GM13977 (cell line): ENCODE results near the gene TLK2.

ENCODE experiments used
- DNase-seq: peaks from one replicate; pipeline ENCODE4 v3.0.0; 2012; ENCODE audit warnings: low spot score
- CTCF ChIP-seq: IDR thresholded peaks from 2 replicates; pipeline ENCODE4 v1.5.1; 2012; ENCODE audit warnings: mild to moderate bottlenecking, control low read depth; ENCODE audit not compliant: insufficient read depth; ENCODE audit errors: extremely low read depth, missing control alignments
- in situ Hi-C: fragments of 300-500 bp; cut with MboI; formaldehyde crosslinking; loops from one replicate; pipeline ENCODE4 v1.12.0; 2022; ENCODE audit warnings: low sequenced_read_pairs, low pct_unique_long_range_greater_than_20kb, mixed read lengths, inconsistent platforms; ENCODE audit not compliant: unreplicated experiment

The TLK2 gene

GRCh38 chr17:62621223-62621622 is 142.6 kb downstream of the TLK2 start:
- no peak for DNase-seq
- in situ Hi-C loops = no loop called here
- TF ChIP-seq CTCF = no peak

- no peak for DNase-seq
- in situ Hi-C loops = no loop called here
- TF ChIP-seq CTCF = no peak
These were observed 146.7 kb downstream of the TLK2 start for GRCh38 chr17:62625184-62625869.

- no peak for TF ChIP-seq CTCF
- in situ Hi-C loops = no loop called here
- DNase-seq = no peak
These were observed 147.2 kb downstream of the TLK2 start for GRCh38 chr17:62625870-62626200.

GRCh38 chr17:62626719-62627218 is 148.1 kb downstream of the TLK2 start:
- in situ Hi-C loops = no loop called here
- no peak for DNase-seq

GRCh38 chr17:62627219-62627903 is 148.7 kb downstream of the TLK2 start, which contains the start of gene MRC2:
MRC2 (plus strand) TSS chr17:62627670; CDS start chr17:62627803, 133 bp downstream.
- peak; percentile 77 for DNase-seq
- in situ Hi-C loops = no loop called here
- no peak for TF ChIP-seq CTCF

More at GRCh38 chr17:62626719-62627218, 148.1 kb downstream of the TLK2 start:
- no peak for TF ChIP-seq CTCF

GRCh38 chr17:62627904-62628633 is 149.4 kb downstream of the TLK2 start:
- in situ Hi-C loops = no loop called here
- peak; percentile 53 for DNase-seq
- TF ChIP-seq CTCF = no peak
